SIG-M5 (cell line): Measurements from ENCODE around the gene DIRAS3.
"Not testable (repeated sequence)": the region's sequence is repeated elsewhere in the genome, so short reads cannot be mapped to it uniquely, and the experiment has no call there.

ENCODE experiments used
- DNase-seq: peaks from one replicate; lab custom pipeline; 2025; lab: John Stamatoyannopoulos, UW

DIRAS3 gene

DNA sequence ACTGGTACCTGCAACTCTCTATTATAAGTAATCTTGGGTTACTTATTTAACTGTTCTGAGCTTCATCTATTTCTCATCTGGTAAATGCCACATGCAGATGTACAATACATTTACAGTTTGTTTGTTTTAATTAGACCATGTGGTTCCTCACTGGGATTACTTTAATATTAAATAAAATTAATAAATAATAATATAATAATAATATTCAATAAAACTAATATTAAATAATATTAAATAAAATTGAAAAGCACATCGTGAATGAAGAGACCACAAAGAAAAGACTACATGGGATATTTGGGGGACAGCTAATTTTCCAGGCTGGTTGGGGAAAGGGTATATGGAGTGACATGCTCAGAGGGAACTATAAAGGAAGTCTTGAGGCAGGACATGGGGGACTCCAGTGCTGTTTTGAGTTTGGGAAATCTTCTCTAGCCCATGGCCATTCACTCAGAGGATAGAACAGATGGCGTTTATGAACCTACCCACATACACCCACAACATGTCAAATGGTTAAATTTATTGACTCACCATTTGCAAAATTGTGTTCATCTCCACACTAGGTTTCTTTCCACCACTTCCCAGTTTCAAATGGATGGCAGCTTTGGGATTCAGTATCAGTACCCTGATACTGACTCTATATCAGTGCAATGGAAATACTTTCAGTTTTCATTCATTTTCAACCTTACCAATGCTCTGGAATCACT is 25.6 kb downstream of the DIRAS3 start:
- DNase-seq = no peak

DNA sequence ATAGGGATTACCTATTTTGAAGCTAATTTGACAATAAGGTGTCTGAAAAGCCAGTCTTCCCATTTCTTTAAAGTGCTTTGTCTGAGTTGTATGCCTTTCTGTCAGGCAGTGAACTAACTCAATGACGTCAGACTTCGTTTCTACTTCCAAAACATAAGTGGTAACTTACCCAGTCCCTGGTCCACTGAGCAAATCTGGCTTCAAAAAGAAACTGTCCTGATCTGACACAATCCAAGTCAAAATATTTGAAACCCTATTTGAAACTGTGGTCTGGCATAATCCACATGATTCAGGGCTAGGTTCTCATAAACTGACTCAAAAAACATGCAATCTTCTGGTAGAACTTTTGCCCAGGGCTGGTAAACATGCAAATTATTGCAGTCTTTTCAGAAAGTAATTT is 34.0 kb downstream of the DIRAS3 start:
- no peak for DNase-seq

DNA sequence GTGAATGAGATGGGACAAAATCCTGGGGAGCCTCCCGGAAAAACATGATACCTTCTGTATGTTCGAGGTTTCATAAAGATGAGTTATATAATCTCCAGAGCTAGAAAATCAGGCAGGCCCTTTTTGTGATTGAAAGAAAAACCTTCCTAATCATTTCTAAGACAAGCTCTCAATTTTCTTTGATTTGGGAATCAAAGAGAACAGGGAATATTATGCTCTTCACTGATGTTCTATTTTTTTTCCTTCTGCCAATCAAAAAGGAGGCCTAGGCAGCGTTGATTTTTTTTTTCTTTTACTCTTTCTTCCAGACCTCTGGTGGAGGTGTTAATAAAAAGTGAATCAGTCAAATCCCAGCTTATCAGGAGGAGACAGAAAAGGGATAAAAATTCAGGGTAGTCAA is 34.5 kb downstream of the DIRAS3 start:
- DNase-seq = no peak

DNA sequence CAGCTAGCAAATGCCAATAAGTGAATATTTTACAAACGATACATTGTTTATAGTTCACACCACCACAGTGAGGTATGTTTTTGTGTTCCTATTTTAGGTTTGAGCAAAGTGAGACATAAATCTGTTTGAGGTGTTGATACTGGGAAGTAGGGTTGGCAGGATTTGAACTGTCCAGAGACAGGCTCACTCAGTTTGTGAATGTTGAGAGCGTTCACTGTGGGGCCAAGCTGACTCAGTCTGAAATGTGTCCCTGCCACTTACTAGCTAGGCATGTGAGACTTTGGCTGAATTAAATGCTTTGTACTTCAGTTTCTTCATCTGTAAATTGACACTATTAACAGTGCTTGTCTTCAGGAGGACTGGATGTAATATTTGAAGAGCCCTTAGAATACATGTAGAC is 35.1 kb downstream of the DIRAS3 start:
- DNase-seq = no peak

DNA sequence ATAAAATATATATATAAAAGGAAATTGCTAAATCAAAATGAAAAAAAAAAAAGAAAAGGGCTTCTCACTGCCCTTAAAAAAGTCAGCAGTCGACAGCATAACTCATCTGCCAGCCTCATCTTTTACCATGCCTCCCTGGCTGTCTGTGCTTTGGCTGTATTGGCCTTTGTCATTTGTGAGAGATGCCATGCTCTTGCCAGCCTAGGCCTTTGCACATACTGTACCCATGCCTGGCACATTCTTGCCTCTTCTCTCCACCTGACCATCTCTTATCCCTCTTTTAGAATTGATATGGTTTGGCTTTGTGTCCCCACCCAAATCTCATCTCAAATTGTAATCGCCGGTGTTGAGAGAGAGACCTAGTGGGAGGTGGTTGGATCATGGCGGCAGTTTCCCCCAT is 37.1 kb downstream of the DIRAS3 start:
- DNase-seq = no peak

DNA sequence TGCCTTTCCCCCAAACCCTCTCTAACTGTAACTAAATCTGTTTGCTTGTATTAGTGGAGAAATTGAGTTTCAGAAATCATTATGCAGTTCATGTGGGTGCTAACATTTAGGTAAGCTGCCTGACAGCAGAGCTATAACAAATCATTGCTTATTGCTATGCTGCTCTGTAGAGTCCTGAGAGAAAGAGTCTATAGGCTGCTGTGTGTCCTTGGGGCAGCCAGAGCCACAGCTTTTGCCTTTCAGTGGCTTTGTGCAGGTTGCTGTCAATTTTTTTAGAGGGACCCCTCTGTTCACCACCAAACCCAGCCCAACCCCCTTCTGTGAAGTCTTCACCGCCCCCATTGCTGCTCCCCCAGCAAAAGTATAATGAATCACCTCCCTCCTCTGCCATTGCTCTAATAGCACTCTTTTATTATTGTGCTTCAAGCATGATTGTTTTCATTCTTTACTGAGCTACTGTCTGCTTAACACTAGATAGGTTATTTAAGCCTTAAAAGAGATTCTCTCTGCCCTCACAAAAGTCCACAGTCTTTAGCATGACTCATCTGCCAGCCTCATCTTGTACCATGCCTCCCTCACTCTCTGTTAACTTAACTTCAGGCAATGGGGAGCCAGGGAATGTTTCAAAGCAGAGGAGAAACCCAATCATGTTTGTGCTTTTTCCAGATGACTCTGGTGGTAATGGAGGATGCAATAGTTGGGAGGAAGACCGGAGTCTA is 38.6 kb downstream of the DIRAS3 start:
- DNase-seq = no peak

DNA sequence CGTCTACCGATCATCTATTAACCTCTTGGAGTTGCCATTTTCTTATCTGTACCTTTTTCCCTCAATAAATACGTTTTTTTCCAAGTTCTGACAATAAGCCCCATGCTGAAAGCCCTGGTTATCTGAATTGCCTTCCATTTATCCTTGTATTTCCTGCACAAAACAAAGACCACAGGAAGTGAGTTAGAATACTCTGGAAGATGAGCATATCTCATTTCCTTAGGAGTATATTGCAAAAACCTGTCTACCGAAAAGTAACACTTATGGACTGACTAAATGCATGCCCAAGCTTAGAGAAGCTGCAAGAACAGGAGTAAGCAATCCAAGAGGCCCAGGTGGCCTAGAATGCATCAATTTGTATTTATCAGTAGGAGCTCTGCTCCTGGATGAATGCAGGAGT is 39.9 kb downstream of the DIRAS3 start:
- DNase-seq = no peak

DNA sequence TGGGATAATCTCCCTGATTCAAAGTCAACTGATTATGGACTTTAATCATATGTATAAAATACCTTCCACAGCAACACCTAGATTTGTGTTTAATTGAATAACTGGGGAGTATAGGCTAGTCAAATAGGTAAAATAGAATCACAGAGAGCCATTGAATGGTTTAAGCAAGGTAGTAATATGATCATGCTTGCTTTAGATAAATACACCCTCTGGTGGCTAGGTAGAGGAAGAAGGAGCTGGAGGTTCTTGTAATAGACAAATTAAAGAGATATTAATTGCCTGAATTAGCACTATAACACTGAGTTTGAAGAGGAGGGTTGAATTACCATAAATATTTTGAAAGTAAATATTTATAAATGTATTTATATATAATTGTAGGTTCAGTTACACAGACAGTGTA is 40.3 kb downstream of the DIRAS3 start:
- no peak for DNase-seq

DNA sequence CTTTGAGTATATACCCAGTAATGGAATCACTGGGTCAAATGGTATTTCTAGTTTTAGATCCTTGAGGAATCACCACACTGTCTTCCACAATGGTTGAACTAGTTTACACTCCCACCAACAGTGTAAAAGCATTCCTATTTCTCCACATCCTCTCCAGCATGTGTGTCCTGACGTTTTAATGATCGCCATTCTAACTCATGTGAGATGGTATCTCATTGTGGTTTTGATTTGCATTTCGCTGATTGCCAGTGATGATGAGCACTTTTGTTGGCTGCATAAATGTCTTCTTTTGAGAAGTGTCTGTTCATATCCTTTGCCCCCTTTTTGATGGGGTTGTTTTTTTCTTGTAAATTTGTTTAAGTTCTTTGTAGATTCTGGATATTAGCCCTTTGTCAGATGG is 46.8 kb downstream of the DIRAS3 start:
- DNase-seq = not testable (repeated sequence)

DNA sequence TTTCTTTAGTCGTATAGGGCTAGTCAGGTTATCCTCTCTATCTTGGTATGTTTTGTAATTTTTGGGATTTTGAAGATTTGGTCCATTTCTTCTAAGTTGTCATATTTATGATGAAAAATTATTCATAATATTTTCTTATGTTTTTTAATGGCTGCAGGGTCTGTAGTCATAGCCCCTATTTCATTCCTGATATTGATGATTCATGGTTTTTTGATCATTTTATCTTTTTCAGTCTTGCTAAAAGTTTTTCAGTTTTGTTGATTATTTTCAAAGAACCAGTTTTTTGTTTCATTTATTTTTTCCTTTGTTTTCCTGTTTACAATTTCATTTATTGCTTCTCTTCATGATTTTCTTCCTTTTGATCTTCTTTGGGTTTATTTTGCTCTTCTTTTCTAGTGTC is 50.2 kb downstream of the DIRAS3 start:
- no peak for DNase-seq

DNA sequence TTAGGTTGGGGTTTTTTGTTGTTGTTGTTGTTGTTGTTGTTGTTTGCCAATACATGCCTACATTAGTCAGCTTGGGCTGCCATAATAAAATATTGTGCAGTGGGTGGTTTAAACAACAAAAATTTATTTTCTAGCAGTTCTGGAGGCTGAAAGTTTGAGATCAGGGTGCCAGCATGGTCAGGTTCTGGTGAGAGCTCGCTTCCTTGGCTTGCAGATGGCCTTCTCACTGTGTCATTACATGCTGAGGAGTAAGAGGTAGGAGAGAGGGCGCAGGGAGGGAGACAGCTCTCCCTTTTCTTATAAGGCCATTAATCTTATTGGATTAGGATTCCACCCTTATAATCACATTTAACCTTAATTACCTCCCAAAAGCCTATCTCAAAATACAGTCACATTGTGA is 52.7 kb downstream of the DIRAS3 start:
- no peak for DNase-seq
